SK-N-SH treated with all-trans-retinoic acid at 6 μM for 48 hours (cell line): ENCODE results near the gene CWC27.
A peak's percentile ranks its signal among the peaks of the same experiment; 100 is the strongest.
"Not testable (repeated sequence)": the region's sequence is repeated elsewhere in the genome, so short reads cannot be mapped to it uniquely, and the experiment has no call there.

ENCODE experiments used
- ARNTL ChIP-seq: fragments of 450-650 bp; formaldehyde crosslinking; IDR thresholded peaks from 2 replicates; pipeline ENCODE4 v1.5.0; 2020; ENCODE audit warnings: low read depth, mild to moderate bottlenecking, moderate library complexity, borderline replicate concordance
- BACH2 ChIP-seq: fragments of 250-450 bp; sonication (Bioruptor Pico); IDR thresholded peaks from 2 replicates; pipeline ENCODE4 v1.9.0; 2021; ENCODE audit warnings: mild to moderate bottlenecking, borderline replicate concordance
- CREB5 ChIP-seq: fragments of 250-450 bp; sonication (Bioruptor Pico); IDR thresholded peaks from 2 replicates; pipeline ENCODE4 v1.5.1; 2020; ENCODE audit warnings: low read depth, mild to moderate bottlenecking, moderate library complexity
- CSDC2 ChIP-seq: fragments of 250-450 bp; sonication (Bioruptor Pico); IDR thresholded peaks from 2 replicates; pipeline ENCODE4 v1.5.0; 2020; ENCODE audit warnings: mild to moderate bottlenecking, moderate library complexity
- GLIS3 ChIP-seq: fragments of 250-450 bp; sonication (Bioruptor Pico); IDR thresholded peaks from 2 replicates; pipeline ENCODE4 v1.5.0; 2020; ENCODE audit warnings: mild to moderate bottlenecking, moderate library complexity
- ISL1 ChIP-seq: fragments of 250-450 bp; sonication (Bioruptor Pico); IDR thresholded peaks from 2 replicates; pipeline ENCODE4 v2.1.2; 2022; ENCODE audit warnings: mild to moderate bottlenecking, moderate library complexity
- PATZ1 ChIP-seq: fragments of 250-450 bp; sonication (Bioruptor Pico); IDR thresholded peaks from 2 replicates; pipeline ENCODE4 v1.8.0; 2020; ENCODE audit warnings: mild to moderate bottlenecking, moderate library complexity, borderline replicate concordance
- POU6F1 ChIP-seq: fragments of 250-450 bp; sonication (Bioruptor Pico); IDR thresholded peaks from 2 replicates; pipeline ENCODE4 v1.8.0; 2021; ENCODE audit warnings: low read depth, mild to moderate bottlenecking, moderate library complexity, borderline replicate concordance
- PPARA ChIP-seq: fragments of 250-450 bp; sonication (Bioruptor Pico); IDR thresholded peaks from 2 replicates; pipeline ENCODE4 v1.5.0; 2020; ENCODE audit warnings: mild to moderate bottlenecking, borderline replicate concordance
- RARB ChIP-seq: fragments of 250-450 bp; sonication (Bioruptor Pico); IDR thresholded peaks from 2 replicates; pipeline ENCODE4 v1.8.0; 2021; ENCODE audit warnings: mild to moderate bottlenecking, moderate library complexity
- TCF4 ChIP-seq: fragments of 250-450 bp; sonication (Bioruptor Pico); IDR thresholded peaks from 2 replicates; pipeline ENCODE4 v1.8.0; 2021; ENCODE audit warnings: mild to moderate bottlenecking, moderate library complexity, borderline replicate concordance
- ZNF70 ChIP-seq: fragments of 450-650 bp; formaldehyde crosslinking; IDR thresholded peaks from 2 replicates; pipeline ENCODE4 v1.5.0; 2020; ENCODE audit warnings: mild to moderate bottlenecking, moderate library complexity
- ZNF8 ChIP-seq: fragments of 450-650 bp; formaldehyde crosslinking; IDR thresholded peaks from 2 replicates; pipeline ENCODE4 v1.5.0; 2020; ENCODE audit warnings: mild to moderate bottlenecking, moderate library complexity

DNA sequence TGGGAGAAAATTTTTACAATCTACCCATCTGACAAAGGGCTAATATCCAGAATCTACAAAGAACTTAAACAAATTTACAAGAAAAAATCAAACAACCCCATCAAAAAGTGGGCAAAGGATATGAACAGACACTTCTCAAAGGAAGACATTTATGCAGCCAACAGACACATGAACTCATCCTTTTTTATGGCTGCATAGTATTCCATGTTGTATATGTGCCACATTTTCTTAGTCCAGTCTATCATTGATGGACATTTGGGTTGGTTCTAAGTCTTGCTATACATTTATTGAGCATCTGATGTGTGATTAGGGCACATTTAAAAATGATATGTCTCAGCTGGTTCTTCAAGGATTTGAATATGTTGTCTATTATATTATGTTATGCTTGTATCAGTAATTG is 61.9 kb downstream of the CWC27 start:
- not testable (repeated sequence) for TF ChIP-seq PATZ1 (CRISPR knock-in tag); GLIS3 (CRISPR knock-in tag); ISL1 (CRISPR knock-in tag); ARNTL (CRISPR knock-in tag); RARB (CRISPR knock-in tag); CSDC2; PPARA (CRISPR knock-in tag); BACH2 (CRISPR knock-in tag); POU6F1 (CRISPR knock-in tag); CREB5; ZNF70 (CRISPR knock-in tag); TCF4 (CRISPR knock-in tag)
- TF ChIP-seq ZNF8 (CRISPR knock-in tag): peak; percentile 58; the same call in 1 of the 2 replicates
